Activated CD4-positive, CD25-positive, alpha-beta regulatory T cell treated with anti-CD3 and anti-CD28 coated beads, Interleukin-2, amount 50 U/mL, for 72 hours (primary cell): ENCODE measurements around the gene ZNF48.
"Not testable (repeated sequence)": the region's sequence is repeated elsewhere in the genome, so short reads cannot be mapped to it uniquely, and the experiment has no call there.

Source experiments
- DNase-seq: peaks from one replicate; pipeline ENCODE4 v3.0.0; 2021

ZNF48 gene

DNA sequence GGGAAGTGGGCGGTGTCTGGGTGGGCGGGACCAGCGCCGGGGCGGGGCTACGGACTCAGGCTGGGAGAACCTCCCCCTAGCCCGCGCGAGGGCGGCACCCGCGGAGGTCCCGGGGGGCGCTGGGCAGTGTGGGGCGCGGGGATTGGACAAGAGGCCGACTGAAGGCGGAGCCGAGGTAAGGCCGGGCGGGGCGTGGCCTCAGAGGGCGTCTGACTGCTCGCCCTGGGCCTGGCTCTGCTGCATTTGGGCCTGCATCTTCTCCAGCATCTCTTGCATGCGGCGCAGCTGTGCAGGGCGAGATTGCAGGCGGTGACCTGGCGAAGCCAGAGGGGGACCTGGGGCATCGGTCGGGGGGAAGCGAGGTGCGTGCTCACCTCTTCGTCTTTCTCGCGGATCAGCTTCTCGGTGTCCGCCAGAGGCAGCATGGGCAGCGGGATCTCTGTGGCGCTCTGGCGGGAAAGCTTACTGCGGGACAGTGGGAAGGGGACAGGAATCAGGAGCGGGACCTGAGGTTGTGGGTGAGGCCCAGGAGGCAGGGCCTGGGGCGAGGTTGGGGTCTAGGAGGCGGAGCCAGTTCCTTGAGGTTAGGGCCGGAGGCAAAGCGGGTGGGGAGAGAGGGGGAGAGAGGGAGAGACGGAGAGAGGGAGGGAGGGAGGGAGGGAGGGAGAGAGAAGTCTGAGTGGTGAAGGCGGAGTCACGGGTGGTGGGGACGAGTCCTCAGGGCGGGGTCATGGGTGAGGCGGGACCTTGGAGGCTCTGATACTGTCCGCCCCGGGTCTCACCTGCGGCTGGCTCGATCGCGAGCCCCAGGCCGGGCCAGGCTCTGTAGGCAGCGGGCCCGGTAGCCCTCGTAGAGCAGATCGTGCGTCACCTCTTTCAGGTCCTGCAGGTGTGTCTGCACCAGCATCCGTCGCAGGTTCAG lies 16.7 kb upstream of the ZNF48 start:
- peak; percentile 96 for DNase-seq

DNA sequence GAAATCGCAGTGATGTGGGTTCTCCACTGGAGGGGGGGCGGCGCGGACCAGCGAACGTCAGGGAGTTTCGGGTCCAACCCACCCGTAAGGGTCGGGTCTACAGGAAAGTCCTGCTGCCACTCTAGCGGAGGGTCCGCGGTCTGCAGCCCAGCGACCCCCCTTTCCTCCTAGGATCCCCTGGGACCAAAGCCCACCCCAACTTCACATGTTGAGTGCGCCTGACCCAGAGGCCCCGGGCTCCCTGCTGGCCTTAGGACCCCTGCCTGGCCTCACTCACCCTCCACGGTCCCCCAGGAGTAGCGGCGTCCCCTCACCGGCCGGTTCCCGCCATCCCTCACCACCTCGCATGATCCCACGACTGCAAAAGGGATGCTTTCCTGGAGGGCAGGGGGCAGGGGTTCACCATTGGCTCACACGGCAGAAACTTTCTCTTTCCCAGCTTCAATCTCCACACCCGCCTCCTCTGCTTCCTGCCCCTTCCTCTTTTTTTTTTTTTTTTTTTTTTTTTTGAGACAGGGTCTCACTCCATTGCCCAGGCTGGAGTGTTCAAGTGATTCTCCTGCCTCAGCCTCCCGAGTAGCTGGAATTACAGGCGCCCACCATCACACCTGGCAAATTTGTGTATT lies 15.9 kb upstream of the ZNF48 start:
- no peak for DNase-seq

DNA sequence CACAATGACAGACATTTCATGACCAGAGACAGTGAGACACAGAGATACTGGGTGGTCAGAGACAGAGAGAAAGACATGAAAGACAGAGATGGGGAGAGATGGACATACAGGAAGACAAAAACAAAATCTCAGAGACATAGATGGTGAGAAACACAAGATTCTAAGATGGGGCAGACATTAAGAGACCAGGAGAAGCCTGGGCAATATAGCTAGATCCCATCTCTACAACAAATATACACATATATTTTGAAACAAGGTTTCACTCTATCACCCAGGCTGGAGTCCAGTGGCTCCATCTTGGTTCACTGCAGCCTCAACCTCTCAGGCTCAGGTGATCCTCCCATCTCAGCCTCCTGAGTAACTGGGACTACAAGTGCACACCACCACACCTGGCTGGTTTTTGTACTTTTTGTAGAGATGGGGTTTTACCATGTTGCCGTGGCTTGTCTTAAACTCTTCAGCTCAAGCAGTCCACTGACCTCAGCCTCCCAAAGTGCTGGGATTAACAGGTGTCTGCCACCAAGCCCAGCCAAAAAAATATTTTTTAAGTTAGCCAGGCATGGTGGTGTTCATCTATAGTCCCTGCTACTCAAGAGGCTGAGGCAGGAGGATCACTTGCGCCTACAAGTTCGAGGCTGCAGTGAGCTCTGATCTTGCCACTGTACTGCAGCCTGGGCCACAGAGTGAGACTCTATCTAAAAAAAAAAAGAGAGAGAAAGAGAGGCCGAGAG lies 15.0 kb upstream of the ZNF48 start:
- DNase-seq: no peak

DNA sequence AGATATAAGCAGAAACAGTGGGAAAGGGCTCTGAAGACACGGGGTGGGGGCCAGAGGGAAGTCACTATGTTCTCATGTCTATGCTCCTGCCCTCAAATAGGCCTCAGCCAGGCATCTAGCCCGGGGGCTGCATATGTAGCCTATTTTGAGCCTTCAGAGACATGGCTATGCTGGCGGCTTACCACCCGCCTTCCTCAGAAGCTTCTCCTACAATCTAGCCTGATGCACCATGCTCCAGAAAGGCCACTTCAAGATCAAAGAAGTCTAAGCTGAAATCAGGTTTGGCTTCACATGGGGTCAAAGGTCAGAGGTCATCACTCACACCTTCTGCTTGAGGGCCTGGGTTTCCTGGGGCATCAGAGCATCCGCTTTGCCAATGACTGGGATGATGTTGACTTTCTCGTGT lies 14.4 kb upstream of the ZNF48 start:
- DNase-seq: no peak

DNA sequence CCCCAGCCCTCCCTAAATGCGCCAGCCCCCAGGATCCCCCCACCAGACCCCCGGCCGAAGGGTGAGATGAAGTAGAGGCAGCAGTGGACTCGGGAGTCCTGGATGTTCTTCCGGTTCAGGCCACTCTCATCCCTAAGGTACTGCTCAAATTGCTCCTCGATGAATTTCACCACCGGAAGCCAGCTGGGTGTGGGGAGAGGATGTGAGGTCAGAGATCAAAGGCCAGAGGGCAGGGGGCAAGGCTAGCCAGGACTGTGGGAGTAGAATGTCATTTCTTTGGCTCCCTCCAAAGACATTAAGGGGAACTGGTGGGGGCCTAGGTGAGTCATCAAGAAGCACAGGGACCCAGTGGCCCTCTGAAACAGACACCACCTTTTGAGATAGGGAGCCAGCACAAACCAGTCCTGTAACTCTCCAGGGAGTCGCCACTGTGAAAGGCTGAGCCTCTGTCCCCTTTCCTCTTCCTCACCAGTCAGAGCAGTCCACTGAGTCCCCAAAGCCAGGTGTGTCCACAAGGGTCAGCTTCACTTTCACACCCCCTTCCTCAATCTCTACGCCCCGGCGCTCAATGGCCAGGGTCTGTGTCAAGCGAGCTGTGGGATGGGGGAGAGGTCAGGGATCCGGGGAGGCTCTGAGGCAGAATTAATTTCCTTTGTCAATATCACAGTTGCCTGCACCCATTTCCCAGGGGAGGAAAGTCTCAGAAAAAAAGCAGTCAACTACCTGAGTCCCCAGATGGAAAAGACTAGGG lies 13.8 kb upstream of the ZNF48 start:
- peak; percentile 54 for DNase-seq

DNA sequence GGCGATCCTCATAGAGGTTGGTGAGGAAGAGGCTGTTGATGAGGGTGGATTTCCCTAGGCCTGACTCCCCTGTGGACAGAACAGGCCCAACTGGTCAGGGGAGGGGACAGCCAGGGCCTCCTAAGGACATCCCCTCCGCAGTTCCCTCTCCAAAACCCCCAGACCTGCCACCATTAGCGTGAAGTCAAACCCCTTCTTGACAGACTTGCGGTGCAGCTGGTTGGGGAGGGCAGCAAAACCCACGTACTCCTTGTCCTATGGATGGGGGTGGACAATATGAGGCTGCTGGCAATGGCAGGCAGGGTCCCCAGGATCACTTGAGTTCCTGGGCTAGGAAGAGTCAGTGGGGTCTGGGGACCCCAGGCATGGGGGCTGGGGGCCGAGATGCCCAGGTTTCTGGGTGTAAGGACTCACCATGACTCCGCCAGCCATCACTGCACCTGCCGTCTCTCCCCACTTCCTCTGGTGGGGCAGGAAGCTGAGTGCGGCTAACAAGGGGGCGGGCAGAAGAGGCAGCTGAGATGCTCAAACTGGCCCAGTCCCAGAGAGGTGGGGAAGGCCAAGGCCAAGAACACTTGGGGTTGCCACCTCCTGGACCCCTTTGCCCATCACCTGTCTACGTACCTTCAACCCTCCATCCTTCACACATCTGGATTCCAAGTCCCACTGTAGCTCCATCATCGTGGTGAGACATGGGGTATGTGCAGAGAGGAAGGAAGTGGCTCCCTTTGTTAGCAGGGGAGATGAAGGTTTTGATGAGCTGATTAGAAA lies 12.9 kb upstream of the ZNF48 start, which contains the start of gene SEPTIN1:
SEPTIN1 (minus strand) TSS at position 451 of the 771 bp plus-strand sequence; CDS start at position 432, 19 bp downstream.
- peak; percentile 72 for DNase-seq

DNA sequence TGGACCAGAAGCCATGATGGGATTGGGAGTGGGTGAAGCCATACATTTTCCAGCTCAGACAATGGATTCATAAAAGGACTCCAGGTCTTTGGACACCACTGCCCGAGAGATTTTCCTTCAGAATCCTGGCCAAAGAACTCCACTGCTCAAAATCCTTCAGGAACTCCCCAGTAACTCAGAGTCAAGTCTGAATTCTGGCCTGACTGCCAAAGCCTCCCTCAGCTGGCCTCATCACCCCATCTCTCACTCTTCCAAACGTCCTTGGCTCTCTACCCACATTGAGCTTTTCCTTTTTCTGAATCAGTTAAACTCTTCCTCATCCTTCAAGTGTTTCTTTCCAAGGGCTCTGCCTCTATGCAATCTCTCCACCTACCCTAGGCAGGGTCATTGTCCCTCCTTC lies 11.7 kb upstream of the ZNF48 start:
- DNase-seq: no peak

DNA sequence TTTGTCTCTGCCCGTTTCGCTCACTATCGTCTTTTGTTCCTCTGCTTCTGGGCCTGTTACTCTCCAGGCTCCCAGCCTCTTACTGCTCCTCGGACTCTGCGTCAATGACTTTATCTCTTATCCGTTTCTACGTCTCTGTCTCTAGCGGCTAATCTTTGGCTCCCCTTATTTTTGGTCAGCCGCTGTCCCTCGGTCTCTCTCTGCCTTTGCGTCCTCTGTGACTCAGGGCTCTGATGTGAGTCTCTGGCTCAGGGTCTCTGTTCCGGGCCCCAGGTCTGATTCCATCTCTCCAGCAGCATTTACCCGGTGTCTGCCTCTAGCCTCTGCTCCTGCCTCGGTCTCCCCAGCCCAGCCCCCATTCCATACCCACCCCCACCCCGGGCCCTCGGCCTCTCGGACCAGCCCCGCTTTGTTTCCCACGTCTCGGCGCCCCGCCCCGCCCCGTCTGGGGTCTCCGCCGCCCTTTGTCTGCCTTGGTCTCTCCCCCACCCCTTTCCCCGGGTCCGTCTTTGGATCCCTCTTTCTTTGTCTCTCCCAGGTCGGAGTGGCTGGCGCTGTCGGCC lies 547 bp upstream of the ZNF48 start:
- no peak for DNase-seq

DNA sequence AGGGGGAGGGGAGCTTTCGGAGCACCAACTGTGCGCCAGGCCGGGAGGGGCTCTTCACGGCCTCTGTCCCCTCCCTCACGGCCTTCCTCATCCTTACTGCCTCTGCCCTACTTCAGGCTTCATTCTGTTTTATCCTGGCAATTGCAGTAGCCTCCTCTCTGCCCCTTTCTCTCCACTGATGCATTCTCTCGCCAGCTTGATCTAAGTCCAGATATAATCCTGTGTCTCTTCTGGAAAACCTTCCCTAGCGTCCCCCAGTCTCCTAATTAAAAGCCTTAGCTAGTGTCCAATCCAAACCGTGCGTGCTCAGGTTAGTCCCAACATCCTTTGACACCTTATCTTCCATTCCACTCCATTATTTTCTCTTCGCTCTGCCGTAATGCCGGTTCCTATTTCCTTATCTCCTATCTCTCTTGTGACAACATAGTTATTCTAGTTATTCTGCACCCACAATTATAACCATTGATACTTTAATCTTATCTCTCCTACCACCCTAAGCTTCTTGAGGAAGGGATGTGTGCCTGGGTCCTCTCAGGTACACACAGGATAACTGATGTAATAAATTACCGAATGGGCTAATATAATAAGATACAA lies 869 bp downstream of the ZNF48 start:
- DNase-seq: no peak

DNA sequence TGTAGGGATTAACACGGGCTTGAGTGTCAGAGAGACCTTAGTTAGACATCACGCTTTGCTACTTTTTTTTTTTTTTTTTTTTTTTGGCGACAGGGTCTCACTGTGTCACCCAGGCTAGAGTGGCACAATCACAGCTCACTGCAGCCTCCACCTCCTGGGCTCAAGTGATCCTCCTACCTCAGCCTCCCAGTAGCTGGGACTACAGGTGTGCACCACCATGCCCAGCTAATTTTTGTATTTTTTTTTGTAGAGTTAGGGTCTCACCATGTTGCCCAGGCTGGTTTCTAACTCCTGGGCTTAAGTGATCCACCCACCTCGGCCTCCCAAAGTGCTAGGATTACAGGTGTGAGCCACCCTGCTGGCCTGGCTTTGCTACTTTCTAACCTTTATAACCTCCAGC lies 1.4 kb downstream of the ZNF48 start:
- DNase-seq: not testable (repeated sequence)

DNA sequence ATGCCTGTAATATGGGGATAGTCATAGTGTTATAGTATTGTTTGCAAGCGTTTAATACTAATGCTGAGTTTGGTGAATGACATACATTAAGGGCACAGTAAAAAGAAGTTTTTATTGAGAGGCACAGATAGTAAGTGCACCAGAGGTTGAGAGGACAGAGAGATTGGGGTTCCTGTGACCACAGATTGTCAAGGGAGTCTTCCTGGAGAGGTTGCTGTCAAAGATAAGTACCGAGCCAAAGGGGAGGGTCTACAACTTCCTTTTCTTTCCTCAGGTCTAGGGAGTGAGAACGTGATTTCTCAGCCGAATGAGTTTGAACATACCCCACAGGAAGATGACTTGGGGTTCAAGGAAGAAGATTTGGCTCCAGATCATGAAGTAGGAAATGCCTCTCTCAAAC lies 1.8 kb downstream of the ZNF48 start:
- no peak for DNase-seq

DNA sequence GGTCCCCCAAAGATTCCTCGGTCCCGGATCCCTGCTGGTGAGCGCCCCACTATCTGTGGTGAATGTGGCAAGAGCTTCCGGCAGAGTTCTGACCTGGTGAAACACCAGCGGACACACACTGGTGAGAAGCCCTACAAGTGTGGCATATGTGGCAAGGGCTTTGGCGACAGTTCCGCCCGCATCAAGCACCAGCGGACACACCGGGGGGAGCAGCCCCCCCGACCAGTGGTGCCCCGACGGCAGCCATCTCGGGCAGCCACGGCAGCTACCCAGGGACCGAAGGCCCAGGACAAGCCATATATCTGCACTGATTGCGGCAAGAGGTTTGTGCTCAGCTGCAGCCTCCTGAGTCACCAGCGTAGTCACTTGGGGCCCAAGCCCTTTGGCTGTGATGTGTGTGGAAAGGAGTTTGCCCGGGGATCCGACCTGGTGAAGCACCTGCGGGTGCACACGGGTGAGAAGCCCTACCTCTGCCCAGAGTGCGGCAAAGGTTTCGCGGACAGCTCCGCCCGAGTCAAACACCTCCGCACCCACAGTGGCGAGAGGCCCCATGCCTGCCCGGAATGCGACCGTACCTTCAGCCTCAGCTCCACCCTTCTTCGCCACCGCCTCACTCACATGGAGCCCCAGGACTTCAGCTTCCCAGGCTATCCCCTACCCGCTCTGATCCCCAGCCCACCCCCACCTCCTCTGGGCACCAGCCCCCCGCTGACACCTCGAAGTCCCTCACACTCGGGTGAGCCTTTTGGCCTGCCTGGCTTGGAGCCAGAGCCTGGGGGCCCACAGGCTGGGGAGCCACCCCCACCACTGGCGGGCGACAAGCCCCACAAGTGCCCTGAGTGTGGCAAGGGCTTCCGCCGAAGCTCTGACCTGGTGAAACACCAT lies 2.8 kb downstream of the ZNF48 start:
- DNase-seq: no peak

DNA sequence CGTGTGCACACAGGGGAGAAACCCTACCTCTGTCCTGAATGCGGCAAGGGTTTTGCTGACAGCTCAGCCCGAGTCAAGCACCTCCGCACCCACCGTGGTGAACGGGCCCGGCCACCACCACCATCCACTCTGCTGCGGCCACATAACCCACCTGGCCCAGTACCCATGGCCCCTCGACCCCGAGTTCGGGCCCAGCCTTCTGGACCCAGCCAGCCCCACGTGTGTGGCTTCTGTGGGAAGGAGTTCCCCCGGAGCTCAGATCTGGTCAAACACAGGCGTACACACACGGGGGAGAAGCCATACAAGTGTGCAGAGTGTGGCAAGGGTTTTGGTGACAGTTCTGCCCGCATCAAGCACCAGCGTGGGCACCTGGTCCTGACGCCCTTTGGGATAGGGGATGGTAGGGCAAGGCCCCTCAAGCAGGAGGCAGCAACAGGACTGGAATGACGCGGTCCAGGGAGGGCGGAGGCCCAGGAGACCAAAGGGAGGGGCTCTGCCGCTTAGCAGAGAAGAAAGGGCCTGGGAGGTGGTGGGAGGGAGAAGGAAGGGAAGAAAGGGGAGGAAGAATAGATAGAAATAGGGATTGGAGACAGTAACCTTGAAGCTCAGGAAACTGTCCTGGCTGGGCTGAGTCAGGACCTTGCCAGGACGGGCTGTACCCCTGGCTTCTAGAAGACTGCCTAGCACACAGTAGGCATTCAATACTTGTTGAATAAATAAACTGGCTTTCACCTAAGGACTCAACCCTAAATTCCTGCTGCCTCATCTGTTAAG lies 3.6 kb downstream of the ZNF48 start:
- no peak for DNase-seq

DNA sequence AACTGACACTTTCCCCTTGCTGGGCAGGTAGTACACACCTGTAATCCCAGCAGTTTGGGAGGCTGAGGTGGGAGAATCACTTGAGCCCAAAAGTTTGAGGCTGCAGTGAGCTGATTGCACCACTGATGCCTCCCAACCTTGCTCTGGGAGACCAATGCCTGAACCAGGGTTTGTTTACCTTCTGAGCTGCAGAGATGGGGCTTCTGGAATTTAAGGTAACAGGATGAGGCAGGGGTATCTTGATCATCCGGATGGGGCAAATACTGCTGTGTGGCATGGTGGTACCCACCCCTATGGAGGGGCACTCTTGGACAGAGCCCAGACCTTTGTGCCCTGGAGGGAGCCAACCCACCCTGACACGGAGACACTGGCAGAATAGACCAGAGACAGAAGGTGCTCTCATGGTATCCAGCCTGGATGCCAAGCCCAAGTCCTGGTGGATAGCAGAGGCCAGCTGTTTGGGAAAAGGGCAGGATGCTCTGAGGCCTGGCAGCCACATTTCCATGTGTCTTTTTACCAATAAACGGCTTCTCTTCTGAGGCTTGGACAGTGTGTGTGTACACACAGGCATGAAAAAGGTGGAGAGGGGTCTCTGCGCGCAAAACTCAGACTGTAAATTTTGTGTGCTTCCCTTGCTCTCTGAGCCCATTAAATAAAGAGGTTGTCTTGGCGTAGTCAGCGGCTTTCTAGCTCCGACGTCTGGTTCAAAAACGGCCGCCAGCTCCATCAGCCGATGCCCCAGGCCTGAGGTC lies 4.4 kb downstream of the ZNF48 start:
- no peak for DNase-seq

DNA sequence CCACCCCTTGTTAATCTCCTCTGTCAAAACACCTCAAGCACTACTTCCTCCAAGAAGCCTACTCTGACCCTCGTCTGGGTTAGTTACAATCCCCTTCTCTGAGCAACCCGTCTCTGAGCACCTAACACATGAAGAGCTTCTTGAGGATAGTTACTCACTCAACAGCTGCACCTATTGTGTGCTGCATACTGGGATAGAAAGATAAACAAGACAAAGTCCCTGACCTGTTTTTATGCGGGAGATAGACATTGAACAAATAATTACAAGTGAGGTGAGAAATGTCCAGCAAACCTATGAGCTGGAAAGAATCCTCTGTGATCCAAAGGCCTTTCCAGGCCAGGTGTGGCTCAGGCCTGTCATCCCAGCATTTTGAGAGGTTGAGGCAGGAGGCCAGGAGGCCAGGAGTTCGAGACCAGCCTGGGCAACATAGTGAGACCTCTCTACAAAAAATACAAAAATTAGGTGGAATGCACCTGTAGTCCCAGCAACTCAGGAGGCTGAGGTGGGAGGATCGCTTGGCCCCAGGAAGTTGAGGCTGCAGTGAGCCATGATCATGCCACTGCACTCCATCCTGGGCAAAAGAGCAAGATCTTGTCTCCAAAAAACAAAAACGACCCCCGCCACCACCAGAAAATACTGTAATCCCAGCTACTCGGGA lies 6.7 kb downstream of the ZNF48 start:
- no peak for DNase-seq

DNA sequence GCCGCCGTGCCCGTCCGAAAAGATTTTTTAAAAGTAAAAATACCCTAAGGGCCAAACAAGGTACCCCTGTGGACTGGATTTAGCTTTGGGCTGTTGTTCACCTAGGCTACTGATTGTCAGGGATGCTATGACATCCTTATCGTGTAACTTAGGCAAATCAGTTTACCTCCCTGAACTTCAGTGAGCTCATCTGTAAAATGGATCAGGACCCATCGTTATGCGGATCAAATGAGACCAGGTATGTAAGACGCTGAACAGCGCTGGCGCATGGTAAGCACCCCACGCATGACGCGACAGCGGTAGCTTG lies 11.5 kb downstream of the ZNF48 start:
- DNase-seq: no peak

DNA sequence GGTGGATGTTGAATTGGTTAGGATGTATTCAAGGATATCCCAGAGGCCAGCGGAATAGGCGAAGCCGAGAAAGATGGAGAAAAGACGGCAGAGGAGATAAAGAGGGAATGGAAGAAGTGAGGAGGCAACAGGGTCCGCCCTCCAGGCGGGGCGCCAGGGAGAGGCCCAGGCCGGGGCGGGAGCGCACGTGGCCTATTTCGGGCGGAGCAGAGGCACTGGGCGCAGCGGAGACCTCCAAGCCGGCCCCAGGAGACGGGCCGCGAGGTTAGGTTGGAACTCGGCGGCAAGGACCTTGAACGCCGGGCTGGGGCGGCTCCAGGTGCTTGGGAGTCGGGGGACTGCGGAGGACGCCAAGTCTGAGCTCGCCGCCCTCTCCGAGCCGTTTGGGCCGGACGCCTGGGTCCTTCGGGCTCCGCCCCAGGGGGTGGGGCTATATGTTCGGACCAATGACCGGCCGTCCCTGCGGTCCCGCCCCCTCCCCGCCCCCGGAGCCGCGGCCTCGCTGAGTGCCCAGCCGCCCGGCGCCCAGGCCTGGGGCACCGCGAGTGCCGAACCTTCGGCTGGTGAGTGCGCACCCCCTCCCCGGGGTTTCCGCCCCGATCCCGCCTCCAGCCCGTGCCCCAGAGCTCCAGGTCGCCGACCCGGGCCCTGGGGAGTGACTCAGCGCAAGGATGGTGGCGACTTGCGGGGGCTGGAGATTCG lies 12.0 kb downstream of the ZNF48 start, which contains the start of gene ZNF771:
ZNF771 (plus strand) TSS at position 505 of the 702 bp plus-strand sequence. CDS start 448 bp downstream, outside the sequence.
- peak; percentile 95 for DNase-seq
